OCI-LY7 (cell line): ENCODE data around the gene TTC31. TPM values are rescaled to one million over a fixed set of nuclear protein-coding genes. Genes with fewer than 3 reads are reported as not detected.

Experiments
- BruUV-seq: library from RNA; stranded (reverse); fragments of 400-500 nt; replicated peaks from 2 replicates; lab custom pipeline; 2021; lab: Mats Ljungman, UMichigan
- CTCF ChIA-PET: fragments of 300-600 bp; sonication (Branson Sonifier 250); formaldehyde crosslinking; loops from one replicate; lab custom pipeline; 2022; ENCODE audit warnings: antibody characterized with exemption; ENCODE audit not compliant: unreplicated experiment; lab: Charles Lee
- POLR2A ChIA-PET: fragments of 300-600 bp; sonication (Branson Sonifier 250); formaldehyde crosslinking; loops from one replicate; lab custom pipeline; 2022; ENCODE audit warnings: antibody characterized with exemption; lab: Charles Lee
- DNase-seq: peaks from one replicate; pipeline ENCODE4 v3.0.0-alpha.2; 2015; ENCODE audit warnings: low spot score
- H2AFZ ChIP-seq: fragments of 200-600 bp; sonication (generic), shearing (Covaris generic); 2 replicates; pipeline ENCODE4 v1.6.1; 2014; ENCODE audit warnings: mild to moderate bottlenecking, antibody characterized with exemption, low read length, moderate library complexity
- H3K27ac ChIP-seq: fragments of 200-600 bp; sonication (generic); 2 replicates; pipeline ENCODE4 v1.5.1; 2014; ENCODE audit warnings: mixed run types, low read depth, mild to moderate bottlenecking, moderate library complexity, low read length, inconsistent platforms; ENCODE audit not compliant: poor library complexity, severe bottlenecking
- H3K36me3 ChIP-seq: fragments of 200-600 bp; sonication (generic); 2 replicates; pipeline ENCODE4 v1.6.1; 2014; ENCODE audit warnings: mild to moderate bottlenecking, antibody characterized with exemption, low read length, moderate library complexity, mixed read lengths; ENCODE audit not compliant: insufficient read depth
- H3K4me1 ChIP-seq: fragments of 200-600 bp; sonication (generic); 2 replicates; pipeline ENCODE4 v1.5.1; 2014; ENCODE audit warnings: mild to moderate bottlenecking, low read length; ENCODE audit not compliant: insufficient read depth, poor library complexity, severe bottlenecking
- H3K4me2 ChIP-seq: fragments of 200-600 bp; sonication (generic); 2 replicates; pipeline ENCODE4 v1.6.1; 2014; ENCODE audit warnings: mild to moderate bottlenecking, low read length
- H3K4me3 ChIP-seq: fragments of 200-600 bp; sonication (generic); 2 replicates; pipeline ENCODE4 v1.5.1; 2014; ENCODE audit warnings: mild to moderate bottlenecking, low read depth, low read length; ENCODE audit not compliant: poor library complexity, severe bottlenecking
- H3K79me2 ChIP-seq: fragments of 200-600 bp; sonication (generic); 2 replicates; pipeline ENCODE4 v1.6.1; 2016; ENCODE audit warnings: low read depth, mild to moderate bottlenecking, low read length, moderate library complexity, mixed read lengths; ENCODE audit not compliant: insufficient read depth
- H3K9me2 ChIP-seq: fragments of 200-600 bp; sonication (generic); 2 replicates; pipeline ENCODE4 v1.6.1; 2016; ENCODE audit warnings: mild to moderate bottlenecking, low read length, mixed read lengths; ENCODE audit not compliant: insufficient read depth
- H3K9me3 ChIP-seq: fragments of 200-600 bp; sonication (generic); 2 replicates; pipeline ENCODE4 v1.6.1; 2014; ENCODE audit warnings: mild to moderate bottlenecking, mixed run types, low read length, mixed read lengths
- H4K20me1 ChIP-seq: fragments of 200-600 bp; sonication (generic); 2 replicates; pipeline ENCODE4 v1.6.1; 2014; ENCODE audit warnings: mild to moderate bottlenecking, antibody characterized with exemption, low read length, moderate library complexity, mixed read lengths; ENCODE audit not compliant: insufficient read depth
- CTCF ChIP-seq: fragments of 200-600 bp; sonication (generic); conservative IDR thresholded peaks from 2 replicates; pipeline ENCODE4 v1.5.1; 2014; ENCODE audit warnings: mild to moderate bottlenecking, antibody characterized with exemption, low read length, moderate library complexity, mixed read lengths
- EZH2phosphoT487 ChIP-seq: fragments of 200-600 bp; sonication (generic); IDR thresholded peaks from 2 replicates; pipeline ENCODE4 v1.6.1; 2018; ENCODE audit warnings: low read depth, borderline replicate concordance, mild to moderate bottlenecking, mixed run types, antibody characterized with exemption, low read length, moderate library complexity, mixed read lengths
- intact Hi-C: fragments of 100-400 bp; cut with micrococcal nuclease; formaldehyde crosslinking; loops from one replicate; pipeline ENCODE4 v1.10.0; 2022; ENCODE audit not compliant: unreplicated experiment
- total RNA-seq, 2 experiments: library from RNA; depleted of rRNA in 1 of 2; stranded (reverse); fragments of >200 nt in 1 of 2; shearing (Covaris generic) in 1 of 2; gene quantifications; 2 replicates each; pipeline ENCODE4 v1.2.3, GENCODE V29; 2014 to 2022

TTC31 gene
- total RNA-seq, 2 experiments from 2014 or later: 31.5 to 34.6 TPM

DNA sequence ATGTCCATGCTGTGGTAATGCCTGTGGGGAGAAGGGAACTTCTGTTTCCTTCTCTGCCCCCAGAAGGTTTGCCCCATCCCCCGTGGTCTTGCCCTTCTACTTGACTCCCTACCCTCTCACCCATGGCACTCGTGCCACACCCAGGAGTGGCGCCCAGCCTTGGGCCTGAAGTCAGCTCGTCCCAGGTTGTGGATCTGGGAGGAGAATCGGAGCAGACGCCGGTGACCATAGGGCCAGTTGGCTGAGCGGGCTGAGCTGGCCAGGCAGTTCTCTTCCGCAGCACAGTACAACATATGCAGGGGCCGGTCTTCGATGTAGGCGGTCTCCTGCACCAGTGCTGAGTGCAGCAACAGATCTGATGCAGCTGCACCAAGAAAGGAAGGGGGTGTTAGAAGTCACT, 51.5 kb downstream of the TTC31 start:
- ChIA-PET CTCF (no interaction called here), POLR2A (no interaction called here)
- Histone ChIP-seq H2AFZ (no peak overlapping the region), H3K4me2 (no peak overlapping the region), H3K4me1 (peaks cover 16% of the 10 kb centered on the region), H3K9me3 (no peaks in the 10 kb centered on the region), H3K9me2 (no peaks in the 10 kb centered on the region), H3K27ac (no peak overlapping the region), H3K4me3 (no peak overlapping the region), H3K79me2 (peaks cover 9% of the 10 kb centered on the region; the same call in 1 of the 2 replicates), H4K20me1 (no peaks in the 10 kb centered on the region), H3K36me3 (peaks cover 27% of the 10 kb centered on the region; the same call in 1 of the 2 replicates)
- intact Hi-C loops: no loop called here
- no TSS peak for BruUV-seq
- no peak for TF ChIP-seq CTCF
- TF ChIP-seq EZH2phosphoT487: no peak
- no peak for DNase-seq

DNA sequence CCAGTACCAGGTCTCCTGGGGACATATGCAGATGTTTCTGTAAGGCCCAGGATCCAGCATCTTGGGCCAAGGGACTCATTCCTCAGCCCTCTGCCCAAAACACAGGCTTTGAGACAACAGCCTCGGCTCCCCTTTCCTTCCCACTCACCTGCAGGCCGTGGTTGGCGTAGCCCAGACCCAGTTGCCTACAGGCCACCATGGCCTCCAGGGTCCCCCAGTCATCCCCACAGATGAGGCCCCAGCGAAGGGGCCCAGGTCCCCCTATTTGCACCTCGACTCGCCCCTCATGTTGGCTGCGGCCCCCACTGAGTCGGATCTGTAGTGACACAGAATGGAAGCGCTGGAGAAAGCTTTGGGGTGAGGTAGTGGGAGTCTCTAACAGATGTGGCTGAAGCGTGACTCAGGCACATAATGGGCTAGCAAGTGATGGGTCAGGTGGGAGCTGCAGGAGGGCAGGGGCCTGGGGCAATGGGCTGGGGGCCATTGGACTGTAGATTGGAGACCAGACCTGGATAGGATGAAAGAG, 52.6 kb downstream of the TTC31 start:
- peaks cover 9% of the 10 kb centered on the region; the same call in 1 of the 2 replicates for H3K79me2 ChIP-seq
- H3K36me3 ChIP-seq: peaks cover 27% of the 10 kb centered on the region; the same call in 1 of the 2 replicates
- no peak overlapping the region for H3K4me2 ChIP-seq
- BruUV-seq: no TSS peak
- no peak for DNase-seq
- ChIA-PET CTCF (no interaction called here), POLR2A (no interaction called here)
- no peak for TF ChIP-seq CTCF
- no peak for TF ChIP-seq EZH2phosphoT487
- no peaks in the 10 kb centered on the region for H4K20me1 ChIP-seq
- no peak overlapping the region for H2AFZ ChIP-seq
- H3K4me3 ChIP-seq: no peak overlapping the region
- no peaks in the 10 kb centered on the region for H3K9me2 ChIP-seq
- peaks cover 16% of the 10 kb centered on the region for H3K4me1 ChIP-seq
- H3K9me3 ChIP-seq: no peaks in the 10 kb centered on the region
- H3K27ac ChIP-seq: no peak overlapping the region
- intact Hi-C loops: no loop called here

DNA sequence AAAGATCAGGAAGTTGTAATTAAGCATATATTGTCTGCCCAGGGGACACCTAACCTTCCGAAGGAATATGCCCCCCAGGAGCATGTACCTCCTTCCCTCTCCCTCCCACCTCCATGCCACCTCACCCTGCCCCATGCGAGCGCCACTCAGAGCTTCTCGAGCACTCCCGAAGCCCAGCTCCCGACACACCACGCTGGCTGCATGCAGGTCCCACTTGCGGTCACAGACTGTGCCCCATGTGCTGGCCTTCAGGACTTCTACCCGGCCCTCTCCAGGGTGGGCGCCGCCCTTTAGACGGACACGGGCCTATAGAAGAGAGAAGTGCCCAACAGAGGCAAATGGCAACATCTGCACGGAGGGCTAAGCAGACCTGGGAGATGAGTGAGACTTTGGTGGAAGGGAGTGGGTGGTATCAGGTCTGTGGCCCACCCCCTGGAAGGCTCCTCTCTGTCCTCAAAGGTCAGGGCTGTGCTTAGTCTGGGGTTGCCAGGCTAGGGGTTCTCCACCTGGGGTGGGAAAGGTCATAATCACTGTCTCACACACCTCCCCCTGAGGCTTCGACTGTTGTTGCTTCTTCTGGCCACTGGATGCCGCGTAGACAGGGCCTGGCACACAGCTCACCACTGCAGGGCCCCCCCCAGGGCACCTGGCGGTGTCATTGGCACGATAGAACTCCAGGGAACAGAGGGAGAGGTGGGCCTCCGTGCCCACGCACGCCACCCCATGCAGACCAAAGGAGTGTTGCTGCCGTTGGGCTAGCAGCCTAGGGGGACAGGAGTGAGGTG, 53.5 kb downstream of the TTC31 start:
- POLR2A ChIA-PET: no interaction called here
- H3K4me2 ChIP-seq: no peak overlapping the region
- CTCF ChIA-PET: no interaction called here
- intact Hi-C loops: no loop called here
- H3K79me2 ChIP-seq: peaks cover under 1% of the 10 kb centered on the region; the same call in 1 of the 2 replicates
- H3K9me2 ChIP-seq: no peaks in the 10 kb centered on the region
- peaks cover 9% of the 10 kb centered on the region for H3K4me1 ChIP-seq
- DNase-seq: no peak
- no TSS peak for BruUV-seq
- no peaks in the 10 kb centered on the region for H3K9me3 ChIP-seq
- TF ChIP-seq EZH2phosphoT487: no peak
- no peak; the same call in 1 of the 2 replicates for TF ChIP-seq CTCF
- H2AFZ ChIP-seq: no peak overlapping the region
- H3K27ac ChIP-seq: no peak overlapping the region
- H3K36me3 ChIP-seq: peaks cover 22% of the 10 kb centered on the region; the same call in 1 of the 2 replicates
- H3K4me3 ChIP-seq: no peak overlapping the region
- H4K20me1 ChIP-seq: no peaks in the 10 kb centered on the region
